Measurements from ENCODE around the gene DDI1. TPM values are rescaled to one million over a fixed set of nuclear protein-coding genes. Genes with fewer than 3 reads are reported as not detected.

Gene DDI1
- total RNA-seq (not detected in 2 replicates), polyA plus RNA-seq (not detected in 2 replicates), polyA minus RNA-seq (0.07 TPM in 1 of 2 replicates, not detected in the other)
- not detected for total RNA-seq (2013)

GRCh38 chr11:104036588-104036987 is at the start of gene DDI1:
Gene DDI1 (plus strand): TSS chr11:104036640. CDS start chr11:104036823, 183 bp downstream.
- Mint-ChIP-seq H3K4me3 (no peak within 1 kb of the TSS), H3K27ac (no peak within 1 kb of the TSS), H3K27me3 (no peaks in the 10 kb centered on the region), H3K4me1 (no peaks in the 10 kb centered on the region), H3K9me3 (ENCODE audit: insufficient read depth) (peaks cover 3% of the 10 kb centered on the region)
- H3K79me2 ChIP-seq (ENCODE audit: control insufficient read depth, insufficient read depth, low read length) = no peaks in the 10 kb centered on the region
- H3K27me3 ChIP-seq (replicated peaks in 1 of 4; ENCODE audit: control extremely low read depth in 1 of 4, control insufficient read depth in 3 of 4, insufficient read depth in 4 of 4, low read length in 3 of 4) = no peaks in the 10 kb centered on the region
- H3K4me1 ChIP-seq (ENCODE audit: control insufficient read depth in 2 of 2, insufficient read depth in 2 of 2, low read length in 2 of 2) = no peaks in the 10 kb centered on the region
- ATAC-seq (ENCODE audit: low read depth) (no peak), DNase-seq (no peak)
- WGBS (ENCODE audit: insufficient coverage) = 96% methylated on average over 26 of the region's 26 CpGs
- no peak within 1 kb of the TSS for H3K4me3 ChIP-seq (ENCODE audit: control extremely low read depth in 1 of 5, extremely low read depth in 1 of 5, insufficient read depth in 1 of 5, low read depth in 2 of 5, low read length in 4 of 5)
- H4K20me1 ChIP-seq (ENCODE audit: control insufficient read depth, insufficient read depth, low read length, poor library complexity, severe bottlenecking) = no peaks in the 10 kb centered on the region
- H3K36me3 ChIP-seq (replicated peaks in 1 of 2; ENCODE audit: control extremely low read depth in 1 of 2, control insufficient read depth in 1 of 2, extremely low read depth in 1 of 2, insufficient read depth in 2 of 2, low read length in 1 of 2) = no peaks in the 10 kb centered on the region
- no peak within 1 kb of the TSS for H3K27ac ChIP-seq (ENCODE audit: low read length in 2 of 2)
- ChIA-PET POLR2A (no interaction called here), CTCF (no interaction called here)
- TF ChIP-seq, protein P1, sequence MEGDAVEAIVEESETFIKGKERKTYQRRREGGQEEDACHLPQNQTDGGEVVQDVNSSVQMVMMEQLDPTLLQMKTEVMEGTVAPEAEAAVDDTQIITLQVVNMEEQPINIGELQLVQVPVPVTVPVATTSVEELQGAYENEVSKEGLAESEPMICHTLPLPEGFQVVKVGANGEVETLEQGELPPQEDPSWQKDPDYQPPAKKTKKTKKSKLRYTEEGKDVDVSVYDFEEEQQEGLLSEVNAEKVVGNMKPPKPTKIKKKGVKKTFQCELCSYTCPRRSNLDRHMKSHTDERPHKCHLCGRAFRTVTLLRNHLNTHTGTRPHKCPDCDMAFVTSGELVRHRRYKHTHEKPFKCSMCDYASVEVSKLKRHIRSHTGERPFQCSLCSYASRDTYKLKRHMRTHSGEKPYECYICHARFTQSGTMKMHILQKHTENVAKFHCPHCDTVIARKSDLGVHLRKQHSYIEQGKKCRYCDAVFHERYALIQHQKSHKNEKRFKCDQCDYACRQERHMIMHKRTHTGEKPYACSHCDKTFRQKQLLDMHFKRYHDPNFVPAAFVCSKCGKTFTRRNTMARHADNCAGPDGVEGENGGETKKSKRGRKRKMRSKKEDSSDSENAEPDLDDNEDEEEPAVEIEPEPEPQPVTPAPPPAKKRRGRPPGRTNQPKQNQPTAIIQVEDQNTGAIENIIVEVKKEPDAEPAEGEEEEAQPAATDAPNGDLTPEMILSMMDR (IDR thresholded peaks at IDR 0.05) = no peak
- no peak for TF ChIP-seq EZH2 (IDR thresholded peaks at IDR 0.05; ENCODE audit: borderline replicate concordance, insufficient read depth, low read depth, low read length, poor library complexity, severe bottlenecking)
- H3K9ac ChIP-seq (ENCODE audit: low read length) = no peak within 1 kb of the TSS
- H3K9me3 ChIP-seq (ENCODE audit: control extremely low read depth in 1 of 3, control insufficient read depth in 2 of 3, insufficient read depth in 1 of 3, low read length in 2 of 3) = peaks cover 0 to 9% (median 0%) of the 10 kb centered on the region in 3 donors
- H3K4me2 ChIP-seq (replicated peaks; ENCODE audit: low read depth, low read length, poor library complexity, severe bottlenecking) = no peak within 1 kb of the TSS
- intact Hi-C loops (cut with micrococcal nuclease) = no loop called here
- H2AFZ ChIP-seq (ENCODE audit: insufficient read depth, low read depth, low read length, poor library complexity, severe bottlenecking) = no peak within 1 kb of the TSS

DNA sequence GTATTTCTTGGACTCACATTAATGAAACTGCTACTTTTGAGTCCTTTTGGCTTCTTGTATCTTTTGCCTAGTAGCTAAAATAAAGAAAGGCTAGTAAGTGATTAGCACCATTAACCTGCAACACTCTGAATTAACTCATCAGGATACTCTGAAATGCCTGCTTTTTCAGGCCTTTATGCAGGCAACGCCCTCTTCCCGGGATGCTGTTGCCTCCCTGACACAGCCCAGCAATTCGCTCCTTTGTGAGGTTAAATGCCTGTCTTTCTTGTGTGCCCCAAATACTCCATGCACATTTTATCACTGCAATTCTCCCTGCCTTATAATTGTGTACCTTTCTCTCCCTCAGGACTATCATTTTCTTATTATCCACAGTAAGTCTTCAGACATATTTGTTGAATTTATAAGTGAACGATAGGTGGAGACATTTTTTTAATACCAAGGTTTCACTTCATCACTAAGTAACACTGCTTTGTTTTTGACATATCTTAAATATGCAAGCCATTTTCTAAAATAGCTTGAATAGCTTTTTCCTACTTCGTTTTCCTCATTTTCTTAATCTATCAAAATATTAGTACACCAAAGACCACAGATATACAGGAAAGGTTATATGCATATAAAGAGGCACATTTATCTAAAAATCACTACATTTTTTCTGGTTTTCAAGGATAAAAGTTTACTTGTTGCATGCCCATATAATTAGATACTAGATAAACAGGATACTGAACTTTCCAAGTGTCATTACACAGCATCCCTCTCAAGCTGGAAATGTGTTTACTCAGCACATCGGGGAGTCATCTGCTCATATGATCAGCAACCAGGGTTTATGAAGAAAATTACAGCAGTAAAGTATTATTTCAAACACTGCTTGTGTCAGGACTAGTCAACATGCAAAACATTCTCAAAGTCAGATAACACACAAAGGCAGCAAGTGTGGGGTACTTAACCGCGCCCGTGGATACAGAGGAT is 48.5 kb upstream of the DDI1 start:
- CTCF ChIA-PET = no interaction called here
- H3K9me3 ChIP-seq (ENCODE audit: control extremely low read depth in 1 of 3, control insufficient read depth in 2 of 3, insufficient read depth in 1 of 3, low read length in 2 of 3) = no peaks in the 10 kb centered on the region
- H3K4me1 ChIP-seq (ENCODE audit: control insufficient read depth in 2 of 2, insufficient read depth in 2 of 2, low read length in 2 of 2) = no peaks in the 10 kb centered on the region
- TF ChIP-seq, protein P1 (IDR thresholded peaks at IDR 0.05) = no peak
- TF ChIP-seq EZH2 (IDR thresholded peaks at IDR 0.05; ENCODE audit: borderline replicate concordance, insufficient read depth, low read depth, low read length, poor library complexity, severe bottlenecking) = no peak
- H3K27me3 ChIP-seq (replicated peaks in 1 of 4; ENCODE audit: control extremely low read depth in 1 of 4, control insufficient read depth in 3 of 4, insufficient read depth in 4 of 4, low read length in 3 of 4) = no peaks in the 10 kb centered on the region
- no peaks in the 10 kb centered on the region for H3K36me3 ChIP-seq (replicated peaks in 1 of 2; ENCODE audit: control extremely low read depth in 1 of 2, control insufficient read depth in 1 of 2, extremely low read depth in 1 of 2, insufficient read depth in 2 of 2, low read length in 1 of 2)
- H2AFZ ChIP-seq (ENCODE audit: insufficient read depth, low read depth, low read length, poor library complexity, severe bottlenecking) = no peak overlapping the region
- H3K4me2 ChIP-seq (replicated peaks; ENCODE audit: low read depth, low read length, poor library complexity, severe bottlenecking) = no peak overlapping the region
- no peak overlapping the region for H3K27ac Mint-ChIP-seq
- POLR2A ChIA-PET = no interaction called here
- H3K4me1 Mint-ChIP-seq = no peaks in the 10 kb centered on the region
- H3K4me3 ChIP-seq (ENCODE audit: control extremely low read depth in 1 of 5, extremely low read depth in 1 of 5, insufficient read depth in 1 of 5, low read depth in 2 of 5, low read length in 4 of 5) = no peak overlapping the region
- no peaks in the 10 kb centered on the region for H3K9me3 Mint-ChIP-seq (ENCODE audit: insufficient read depth)
- H3K27me3 Mint-ChIP-seq = no peaks in the 10 kb centered on the region
- 99% methylated on average over 7 of the region's 9 CpGs for WGBS (ENCODE audit: insufficient coverage)
- no peak overlapping the region for H3K4me3 Mint-ChIP-seq
- DNase-seq = no peak
- no peaks in the 10 kb centered on the region for H4K20me1 ChIP-seq (ENCODE audit: control insufficient read depth, insufficient read depth, low read length, poor library complexity, severe bottlenecking)
- no peak for ATAC-seq (ENCODE audit: low read depth)
- H3K79me2 ChIP-seq (ENCODE audit: control insufficient read depth, insufficient read depth, low read length) = no peaks in the 10 kb centered on the region
- H3K27ac ChIP-seq (ENCODE audit: low read length in 2 of 2) = no peak overlapping the region
- no peak overlapping the region for H3K9ac ChIP-seq (ENCODE audit: low read length)
- intact Hi-C loops (cut with micrococcal nuclease) = no loop called here
